Breast epithelium (tissue), 3 donors: Measurements from ENCODE around the gene HSPB7.

Experiments used
- CTCF ChIP-seq, 3 donors: fragments of 450-650 bp; IDR thresholded peaks; one replicate each; pipeline ENCODE4 v1.5.1; 2016 to 2017; ENCODE audit warnings: antibody characterized with exemption in 3 of 3, mild to moderate bottlenecking in 3 of 3, moderate library complexity in 3 of 3
- POLR2A ChIP-seq: fragments of 450-650 bp; IDR thresholded peaks from one replicate; pipeline ENCODE4 v1.6.1; 2016; ENCODE audit warnings: antibody characterized with exemption, mild to moderate bottlenecking, moderate library complexity
- POLR2AphosphoS5 ChIP-seq, 3 donors: sonication (generic); formaldehyde crosslinking; IDR thresholded peaks; one replicate each; pipeline ENCODE4 v1.6.1; 2017; ENCODE audit warnings: antibody characterized with exemption in 3 of 3

GRCh38 chr1:16048573-16049189 lies 30.8 kb upstream of the HSPB7 start:
- TF ChIP-seq CTCF (IDR thresholded peaks at IDR 0.05) (no peak), POLR2AphosphoS5 (IDR thresholded peaks at IDR 0.05) (no peak), POLR2A (no peak)
